ENCODE data around the gene XKR8.

DNA sequence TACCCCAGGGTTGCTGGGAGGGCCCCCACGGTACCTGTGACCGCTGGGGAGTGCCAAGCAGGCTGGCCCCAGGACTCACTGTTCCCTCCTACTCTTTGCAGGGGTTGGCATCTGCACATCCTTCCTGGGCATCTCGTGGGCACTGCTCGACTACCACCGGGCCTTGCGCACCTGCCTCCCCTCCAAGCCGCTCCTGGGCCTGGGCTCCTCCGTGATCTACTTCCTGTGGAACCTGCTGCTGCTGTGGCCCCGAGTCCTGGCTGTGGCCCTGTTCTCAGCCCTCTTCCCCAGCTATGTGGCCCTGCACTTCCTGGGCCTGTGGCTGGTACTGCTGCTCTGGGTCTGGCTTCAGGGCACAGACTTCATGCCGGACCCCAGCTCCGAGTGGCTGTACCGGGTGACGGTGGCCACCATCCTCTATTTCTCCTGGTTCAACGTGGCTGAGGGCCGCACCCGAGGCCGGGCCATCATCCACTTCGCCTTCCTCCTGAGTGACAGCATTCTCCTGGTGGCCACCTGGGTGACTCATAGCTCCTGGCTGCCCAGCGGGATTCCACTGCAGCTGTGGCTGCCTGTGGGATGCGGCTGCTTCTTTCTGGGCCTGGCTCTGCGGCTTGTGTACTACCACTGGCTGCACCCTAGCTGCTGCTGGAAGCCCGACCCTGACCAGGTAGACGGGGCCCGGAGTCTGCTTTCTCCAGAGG lies 6.8 kb downstream of the XKR8 start:
- no peak for TF ChIP-seq EZH2 (IDR thresholded peaks at IDR 0.05; ENCODE audit: borderline replicate concordance, insufficient read depth, low read depth, low read length, poor library complexity, severe bottlenecking)
- TF ChIP-seq, protein P1, sequence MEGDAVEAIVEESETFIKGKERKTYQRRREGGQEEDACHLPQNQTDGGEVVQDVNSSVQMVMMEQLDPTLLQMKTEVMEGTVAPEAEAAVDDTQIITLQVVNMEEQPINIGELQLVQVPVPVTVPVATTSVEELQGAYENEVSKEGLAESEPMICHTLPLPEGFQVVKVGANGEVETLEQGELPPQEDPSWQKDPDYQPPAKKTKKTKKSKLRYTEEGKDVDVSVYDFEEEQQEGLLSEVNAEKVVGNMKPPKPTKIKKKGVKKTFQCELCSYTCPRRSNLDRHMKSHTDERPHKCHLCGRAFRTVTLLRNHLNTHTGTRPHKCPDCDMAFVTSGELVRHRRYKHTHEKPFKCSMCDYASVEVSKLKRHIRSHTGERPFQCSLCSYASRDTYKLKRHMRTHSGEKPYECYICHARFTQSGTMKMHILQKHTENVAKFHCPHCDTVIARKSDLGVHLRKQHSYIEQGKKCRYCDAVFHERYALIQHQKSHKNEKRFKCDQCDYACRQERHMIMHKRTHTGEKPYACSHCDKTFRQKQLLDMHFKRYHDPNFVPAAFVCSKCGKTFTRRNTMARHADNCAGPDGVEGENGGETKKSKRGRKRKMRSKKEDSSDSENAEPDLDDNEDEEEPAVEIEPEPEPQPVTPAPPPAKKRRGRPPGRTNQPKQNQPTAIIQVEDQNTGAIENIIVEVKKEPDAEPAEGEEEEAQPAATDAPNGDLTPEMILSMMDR (IDR thresholded peaks at IDR 0.05): no peak

Data from B cell (primary cell).